NCI-H146 treated with DMSO at 0.1 percent for 48 hours (cell line): ENCODE data around the gene PTOV1.

Experiments
- DNase-seq: peaks from one replicate; lab custom pipeline; 2025; ENCODE audit not compliant: unreplicated experiment; lab: John Stamatoyannopoulos, UW

The PTOV1 gene

GRCh38 chr19:49887665-49888509, 36.9 kb downstream of the PTOV1 start:
- DNase-seq: no peak

GRCh38 chr19:49888510-49888824, 37.5 kb downstream of the PTOV1 start:
- peak; percentile 64 for DNase-seq

- DNase-seq: no peak
Measured at GRCh38 chr19:49889038-49889686, 38.2 kb downstream of the PTOV1 start.

GRCh38 chr19:49889687-49890348, 38.9 kb downstream of the PTOV1 start:
- peak; percentile 56 for DNase-seq

- peak; percentile 68 for DNase-seq
Measured at GRCh38 chr19:49890349-49891311, 39.7 kb downstream of the PTOV1 start.

- DNase-seq: no peak
Measured at GRCh38 chr19:49891393-49891792, 40.4 kb downstream of the PTOV1 start.

DNA sequence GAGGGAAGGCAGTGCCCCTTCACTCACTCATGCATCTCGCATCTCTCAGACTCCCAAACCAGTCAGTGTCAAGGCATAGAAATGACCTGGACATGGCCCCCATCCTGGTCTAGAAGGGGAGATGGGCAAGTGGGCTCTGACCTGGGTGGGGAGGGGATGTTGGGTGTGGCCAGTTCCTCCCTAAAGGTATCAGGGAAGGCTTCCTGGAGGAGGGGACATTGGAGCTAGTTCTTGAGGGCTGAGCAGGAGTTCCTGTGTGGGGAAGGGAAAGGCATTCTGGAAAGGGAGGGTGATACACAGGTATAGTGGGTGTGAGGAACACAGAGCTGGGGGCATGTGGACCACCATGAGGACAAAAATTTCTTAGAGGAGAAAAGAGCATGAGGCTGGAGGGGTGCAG, 41.8 kb downstream of the PTOV1 start:
- DNase-seq: no peak

DNA sequence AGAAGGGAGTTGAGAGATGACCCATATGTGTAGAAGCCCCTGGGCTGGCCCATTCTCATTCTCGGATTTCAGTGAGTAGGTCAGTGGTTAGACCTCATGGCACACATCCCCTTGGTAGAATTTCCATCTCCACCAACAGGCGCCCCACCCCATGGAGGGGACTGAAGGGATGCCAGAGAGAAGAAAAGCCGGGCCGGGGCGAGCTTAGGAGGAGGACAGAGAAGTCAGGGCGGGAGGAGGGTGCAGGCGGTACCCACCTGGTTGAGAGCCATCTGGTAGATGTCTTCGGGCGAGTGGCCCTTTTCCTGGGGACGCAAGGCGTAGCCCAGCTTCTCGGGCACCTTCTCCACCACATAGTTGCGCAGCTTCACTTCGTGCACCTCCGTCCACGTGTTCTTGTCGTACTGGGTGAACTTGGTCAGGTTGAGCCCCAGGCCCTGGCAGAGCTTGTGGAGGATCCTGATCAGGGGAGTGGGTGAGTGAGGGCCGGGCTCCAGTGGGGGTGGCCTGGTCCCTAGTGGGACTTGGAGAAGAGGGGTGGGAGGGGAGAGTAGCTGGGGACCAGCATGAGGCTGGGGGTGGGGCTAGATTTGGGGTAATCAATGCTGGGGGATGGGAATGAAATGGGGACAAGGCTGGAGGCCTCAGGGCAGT, 43.2 kb downstream of the PTOV1 start:
- DNase-seq: no peak

DNA sequence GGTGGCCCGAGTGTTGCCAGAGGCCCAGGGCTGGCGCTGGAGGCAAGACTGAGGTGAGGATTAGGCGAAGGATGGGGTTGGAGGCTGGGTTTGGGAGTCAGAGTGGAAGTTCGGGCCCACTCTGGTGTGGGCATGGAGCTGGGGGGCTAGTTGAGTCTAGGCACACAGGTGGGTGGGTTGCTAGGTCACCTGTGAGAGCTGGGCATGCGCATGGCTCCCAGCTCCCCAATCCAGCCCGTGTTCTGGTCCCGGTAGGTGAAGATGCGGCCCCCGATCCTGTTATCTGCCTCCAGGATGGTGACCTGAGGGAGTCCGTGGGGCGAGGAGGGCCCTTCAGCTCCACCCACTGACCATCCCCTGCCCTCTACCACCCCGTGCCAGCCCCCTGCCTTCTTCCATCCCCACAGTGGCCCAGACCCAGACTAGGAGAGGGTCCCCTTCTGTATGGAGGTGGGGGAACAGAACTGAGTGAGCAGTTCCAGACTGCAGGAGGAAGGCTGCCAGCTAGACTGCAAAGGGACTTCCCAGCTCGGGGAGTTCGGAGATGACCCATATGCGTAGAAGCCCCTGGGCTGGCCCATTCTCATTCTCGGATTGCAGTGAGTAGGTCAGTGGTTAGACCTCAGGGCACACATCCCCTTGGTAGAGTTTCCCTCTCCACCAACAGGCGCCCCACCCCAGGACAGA, 44.1 kb downstream of the PTOV1 start:
- DNase-seq: no peak

DNA sequence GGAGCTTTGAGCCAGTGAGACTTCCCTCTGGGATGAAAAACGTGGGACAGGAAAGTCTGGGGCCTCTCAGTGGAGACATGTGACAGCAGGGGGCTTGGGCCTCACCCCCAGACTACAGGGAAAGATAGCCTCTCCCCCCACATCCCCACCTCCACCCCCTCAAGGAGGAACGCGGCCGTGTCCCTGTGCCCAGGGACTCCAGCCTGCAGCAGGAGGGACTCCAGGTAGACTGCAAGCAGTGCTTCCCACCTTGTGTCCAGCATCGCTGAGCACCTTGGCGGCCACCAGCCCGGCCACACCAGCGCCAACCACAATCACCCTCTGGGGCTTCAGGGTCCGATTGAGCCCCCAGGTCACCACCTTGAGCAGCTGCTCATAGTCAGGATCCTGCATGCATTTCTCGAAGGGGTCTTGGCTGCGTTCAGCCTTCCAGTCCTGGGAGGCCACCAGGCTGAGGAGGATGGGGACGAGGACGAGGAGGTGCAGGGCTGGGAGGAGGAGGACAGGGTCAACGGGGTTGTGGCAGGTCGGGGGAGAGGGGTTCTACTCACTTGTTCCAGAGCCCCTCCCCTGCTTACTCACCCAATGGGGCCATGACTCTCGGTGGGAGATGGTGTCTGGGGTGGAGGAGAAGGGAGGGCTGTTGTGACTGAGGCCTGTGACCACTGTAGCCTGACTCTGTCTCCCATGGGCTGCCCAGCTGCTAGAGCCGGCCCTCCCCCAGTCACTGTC, 44.8 kb downstream of the PTOV1 start:
- no peak for DNase-seq

DNA sequence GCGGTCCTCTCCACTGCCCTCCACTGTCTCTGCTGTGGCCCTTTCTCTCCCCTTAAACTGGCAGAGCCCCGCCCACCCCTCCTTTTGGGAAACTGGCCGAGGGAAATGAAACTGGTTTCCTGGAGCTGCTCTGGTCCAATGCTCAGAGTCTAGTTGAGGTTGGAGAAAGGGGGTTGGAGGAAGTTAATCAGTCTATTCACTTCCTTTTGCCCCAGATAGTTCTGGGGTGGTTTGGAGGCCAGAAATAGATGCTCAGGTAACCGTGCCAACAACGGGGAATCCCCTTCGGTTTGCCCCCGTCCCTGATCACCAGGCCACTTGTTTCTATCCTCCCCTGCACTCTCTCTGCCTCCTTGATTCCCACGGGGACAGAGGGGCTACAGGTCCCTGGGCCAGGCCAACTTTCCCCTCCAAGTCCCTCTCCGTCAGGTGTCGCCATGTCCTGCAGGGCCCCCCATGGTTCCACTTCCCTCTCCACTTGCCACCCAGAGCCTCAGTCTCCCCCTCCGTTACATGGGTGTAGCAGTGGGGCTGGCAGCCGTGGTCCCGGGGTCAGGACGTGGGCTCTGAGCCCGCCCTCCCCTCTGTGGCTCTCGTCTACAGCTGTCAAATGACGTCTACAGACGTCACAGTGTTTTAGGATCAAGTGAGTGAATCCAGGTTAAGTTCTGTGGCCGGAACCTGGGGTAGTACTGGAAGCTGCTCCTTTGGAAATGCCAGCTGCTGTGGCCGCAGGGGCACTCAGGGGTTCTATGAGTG, 46.1 kb downstream of the PTOV1 start, which contains the start of gene IL4I1:
Gene IL4I1, minus strand, starts transcription at position 25 of the 759 bp plus-strand sequence. CDS start 727 bp downstream, outside the sequence.
- no peak for DNase-seq

DNA sequence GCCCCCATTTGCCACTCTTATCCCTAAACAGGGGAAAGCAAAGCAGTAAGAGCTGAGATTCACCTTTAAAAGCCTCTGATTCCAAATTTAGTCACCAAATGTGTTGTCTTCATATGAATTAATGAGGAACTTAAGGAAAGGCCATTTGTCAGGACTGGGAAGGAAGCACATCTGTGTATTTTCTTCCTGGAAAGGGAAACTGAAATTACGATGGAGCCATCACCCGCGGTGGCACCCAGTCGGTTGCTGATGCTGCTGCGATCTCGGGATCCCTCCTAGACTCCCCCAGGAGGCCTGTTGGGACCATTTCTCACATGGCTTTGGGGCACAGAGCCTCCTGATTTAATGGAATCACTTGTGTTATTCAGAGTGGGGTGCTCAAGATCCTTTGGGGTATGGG, 53.2 kb downstream of the PTOV1 start:
- no peak for DNase-seq

DNA sequence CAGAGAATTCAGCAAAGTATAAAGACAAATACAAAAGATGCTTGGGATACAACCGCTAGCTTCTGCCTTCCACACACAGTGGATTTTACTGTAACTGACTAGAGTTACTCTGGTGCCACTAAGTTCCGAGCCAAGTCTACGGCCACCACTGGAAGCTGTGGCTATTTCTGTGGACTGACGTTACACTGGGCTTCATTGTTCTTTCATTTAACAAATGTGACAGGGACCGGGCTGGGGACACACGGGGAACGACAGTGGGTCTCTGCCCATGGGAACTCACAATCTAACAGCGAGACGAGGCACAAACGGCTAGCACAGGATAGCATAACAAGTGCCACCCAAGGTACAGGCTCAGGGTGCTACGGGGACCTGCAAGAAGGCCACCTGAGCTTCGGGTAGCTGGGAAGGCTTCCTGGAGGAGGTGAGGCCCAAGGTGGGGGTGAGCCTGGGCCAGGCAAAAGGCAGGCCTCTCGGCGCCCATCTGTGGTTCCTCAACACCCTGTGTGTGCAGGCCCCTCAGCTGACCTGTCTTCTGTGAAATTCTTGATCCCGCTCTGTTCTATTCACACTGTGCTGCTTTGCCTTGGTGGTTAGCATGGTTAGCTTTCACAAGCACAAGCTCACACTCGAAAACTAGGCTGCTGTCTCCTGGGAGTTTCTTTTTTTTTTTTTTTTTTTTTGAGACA, 56.1 kb downstream of the PTOV1 start:
- DNase-seq: no peak

- DNase-seq: no peak
Measured at GRCh38 chr19:49907745-49908446, 56.9 kb downstream of the PTOV1 start.

DNA sequence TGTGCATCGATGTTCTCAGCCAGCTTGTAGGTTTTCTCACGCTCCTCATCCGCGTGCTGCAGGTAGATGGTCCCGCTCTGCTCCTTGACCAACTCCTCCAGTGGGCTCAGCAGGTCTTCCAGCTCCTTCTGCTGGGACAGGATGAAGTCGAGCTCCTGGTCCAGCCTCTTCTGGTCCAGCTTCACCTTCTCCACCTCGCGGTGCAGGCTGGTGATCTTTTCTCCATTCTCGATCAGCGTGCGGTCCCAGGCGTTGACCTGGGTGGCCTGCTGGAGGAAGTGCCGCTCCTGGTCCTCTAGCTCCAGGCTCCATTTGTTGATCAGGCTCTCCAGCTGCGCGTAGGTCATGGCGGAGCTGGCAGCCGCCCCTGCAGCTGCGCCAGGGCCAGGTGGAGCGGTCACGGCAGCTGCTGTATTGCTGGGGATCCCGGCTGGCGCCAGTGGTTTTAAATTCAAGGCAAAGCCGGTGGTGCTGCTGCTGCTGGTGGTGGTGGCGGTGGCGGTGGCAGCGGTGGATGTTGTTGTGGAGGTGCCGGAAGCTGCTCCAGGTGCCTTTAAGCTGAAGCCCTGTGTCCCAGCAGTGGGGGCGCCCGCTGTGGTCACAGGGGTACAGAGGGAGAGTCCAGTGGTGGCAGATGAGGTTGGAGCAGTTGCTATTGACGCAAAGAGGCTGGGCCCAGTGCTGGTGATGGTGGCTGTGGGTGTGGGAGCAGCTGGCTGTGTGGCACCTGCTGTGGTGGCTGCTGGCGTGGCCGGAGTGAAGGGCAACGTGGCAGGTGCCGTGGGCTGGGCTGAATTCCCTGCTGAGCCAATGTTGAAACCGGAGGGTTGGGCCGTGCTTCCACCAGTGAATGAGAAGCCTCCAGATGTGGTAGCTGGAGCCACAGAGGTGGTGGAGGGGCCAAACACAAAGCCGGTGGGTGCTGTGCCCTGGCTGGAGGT, 57.8 kb downstream of the PTOV1 start:
- no peak for DNase-seq

DNA sequence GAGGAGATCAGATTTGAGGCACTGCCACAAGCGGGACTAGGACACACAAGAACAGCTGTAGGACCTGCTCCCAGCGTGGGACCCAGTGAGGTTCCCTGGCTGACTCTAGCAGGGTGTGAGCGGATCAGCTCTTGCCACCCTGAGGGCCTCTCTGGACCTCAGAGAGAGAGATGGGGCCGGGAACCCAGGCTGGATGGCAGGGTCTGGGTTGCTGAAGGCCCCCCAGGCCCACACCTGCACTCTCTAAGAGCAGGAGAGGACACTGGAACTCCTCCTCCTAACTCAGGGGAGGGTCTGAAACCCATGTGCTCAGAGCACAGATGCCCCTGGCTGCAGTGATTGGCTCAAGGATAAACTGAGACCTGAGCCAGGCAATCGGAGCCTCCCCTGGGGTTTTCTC, 59.2 kb downstream of the PTOV1 start:
- no peak for DNase-seq
